GM12801 (cell line): ENCODE data around the gene ALDH1A1.

Source experiments
- TF ChIP-seq, protein P1 (sequence below): IDR thresholded peaks from one replicate; pipeline ENCODE4 v1.5.1; 2011; ENCODE audit warnings: control low read depth; ENCODE audit not compliant: insufficient read length; ENCODE audit errors: extremely low read depth

The ALDH1A1 gene

DNA sequence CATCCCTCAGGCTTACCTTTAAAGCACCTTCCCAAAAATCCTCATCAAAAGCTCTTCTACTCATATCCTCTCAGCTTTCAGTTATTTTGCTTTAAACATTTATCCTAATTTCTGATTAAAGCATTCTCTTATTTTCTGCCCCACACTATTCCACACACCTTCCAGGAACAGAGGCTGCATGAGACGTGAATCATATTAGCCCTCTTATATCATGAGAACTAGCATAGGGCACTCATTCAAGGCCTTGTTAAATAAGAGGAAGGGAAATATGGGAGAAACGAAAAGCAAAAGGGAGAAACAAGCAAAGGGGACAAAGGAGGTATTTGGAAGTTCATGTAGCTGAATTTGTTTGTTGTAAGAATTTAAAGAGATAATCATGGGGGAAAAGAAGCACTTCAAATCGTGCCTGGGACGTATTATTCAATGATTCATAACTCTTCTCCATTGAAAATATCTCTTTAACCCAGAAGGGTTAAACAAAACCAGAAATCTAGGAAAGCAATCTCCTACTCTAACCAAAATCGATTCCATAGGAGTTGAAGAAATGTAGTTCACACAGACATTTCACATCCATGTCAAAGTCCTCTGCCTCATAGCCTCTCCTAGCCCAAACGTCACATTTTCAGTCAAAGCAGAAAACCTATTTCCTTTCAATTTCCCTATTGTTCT, 4.1 kb downstream of the ALDH1A1 start:
- TF ChIP-seq, protein P1, sequence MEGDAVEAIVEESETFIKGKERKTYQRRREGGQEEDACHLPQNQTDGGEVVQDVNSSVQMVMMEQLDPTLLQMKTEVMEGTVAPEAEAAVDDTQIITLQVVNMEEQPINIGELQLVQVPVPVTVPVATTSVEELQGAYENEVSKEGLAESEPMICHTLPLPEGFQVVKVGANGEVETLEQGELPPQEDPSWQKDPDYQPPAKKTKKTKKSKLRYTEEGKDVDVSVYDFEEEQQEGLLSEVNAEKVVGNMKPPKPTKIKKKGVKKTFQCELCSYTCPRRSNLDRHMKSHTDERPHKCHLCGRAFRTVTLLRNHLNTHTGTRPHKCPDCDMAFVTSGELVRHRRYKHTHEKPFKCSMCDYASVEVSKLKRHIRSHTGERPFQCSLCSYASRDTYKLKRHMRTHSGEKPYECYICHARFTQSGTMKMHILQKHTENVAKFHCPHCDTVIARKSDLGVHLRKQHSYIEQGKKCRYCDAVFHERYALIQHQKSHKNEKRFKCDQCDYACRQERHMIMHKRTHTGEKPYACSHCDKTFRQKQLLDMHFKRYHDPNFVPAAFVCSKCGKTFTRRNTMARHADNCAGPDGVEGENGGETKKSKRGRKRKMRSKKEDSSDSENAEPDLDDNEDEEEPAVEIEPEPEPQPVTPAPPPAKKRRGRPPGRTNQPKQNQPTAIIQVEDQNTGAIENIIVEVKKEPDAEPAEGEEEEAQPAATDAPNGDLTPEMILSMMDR = no peak

DNA sequence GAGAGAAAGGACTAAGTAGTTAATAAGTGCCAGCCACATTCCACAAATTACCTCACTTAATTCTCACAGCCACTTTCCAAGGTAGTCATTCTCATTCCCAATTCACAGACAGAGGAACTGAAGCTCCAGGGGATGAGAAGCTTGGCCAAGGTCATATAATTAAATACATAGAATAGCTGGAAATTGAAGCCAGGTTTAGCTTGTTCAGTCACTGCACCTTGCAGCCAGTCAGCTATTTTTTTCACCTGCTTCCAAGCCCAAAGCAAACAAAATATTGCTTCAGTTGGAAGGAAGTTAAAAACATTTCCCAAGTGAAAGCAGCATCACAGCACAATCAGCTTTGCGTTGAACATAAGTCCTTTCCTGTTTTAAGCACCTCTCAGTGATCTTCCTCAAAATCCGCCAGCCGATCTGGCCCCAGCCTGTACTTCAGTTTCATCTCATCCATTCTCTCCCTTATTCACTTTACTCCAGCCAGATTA, 4.8 kb downstream of the ALDH1A1 start:
- TF ChIP-seq, protein P1 = no peak

DNA sequence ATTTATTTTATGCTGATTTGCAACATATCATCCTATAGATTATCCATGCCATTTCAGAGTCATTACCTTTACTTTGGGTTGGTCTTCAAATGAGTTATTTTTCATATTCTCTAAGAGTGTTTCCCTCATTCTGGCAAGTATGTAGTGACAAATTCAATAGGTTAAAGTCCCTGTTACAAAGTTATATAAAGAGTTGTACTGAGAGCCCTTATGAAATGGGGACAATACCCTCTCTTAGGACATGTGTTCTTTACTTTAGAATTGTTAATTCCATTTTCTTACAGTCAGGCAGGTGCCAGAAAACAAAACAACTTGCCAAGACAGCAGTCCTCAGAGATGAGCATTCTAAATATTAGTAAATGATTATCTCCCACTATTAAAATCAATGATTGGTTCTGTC, 6.0 kb downstream of the ALDH1A1 start:
- TF ChIP-seq, protein P1 = no peak

DNA sequence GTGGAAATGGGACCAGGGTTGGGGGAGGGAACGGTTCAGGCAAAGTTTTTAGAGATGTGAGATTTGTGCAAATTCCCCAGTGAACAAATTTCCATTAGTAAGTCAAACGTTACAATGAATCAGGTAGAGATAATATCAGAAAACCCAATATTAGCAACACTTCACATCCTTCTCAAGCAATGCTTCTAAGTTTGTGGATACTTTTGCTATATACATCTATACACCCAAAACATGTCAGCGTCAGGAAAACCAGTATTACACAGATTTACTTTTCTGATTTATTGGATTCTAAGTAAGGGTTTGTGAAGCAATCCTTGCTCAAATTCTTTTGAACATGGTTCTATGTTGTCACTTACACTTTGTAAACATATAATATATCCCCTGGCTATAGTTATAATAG, 6.5 kb downstream of the ALDH1A1 start:
- TF ChIP-seq, protein P1 = no peak

DNA sequence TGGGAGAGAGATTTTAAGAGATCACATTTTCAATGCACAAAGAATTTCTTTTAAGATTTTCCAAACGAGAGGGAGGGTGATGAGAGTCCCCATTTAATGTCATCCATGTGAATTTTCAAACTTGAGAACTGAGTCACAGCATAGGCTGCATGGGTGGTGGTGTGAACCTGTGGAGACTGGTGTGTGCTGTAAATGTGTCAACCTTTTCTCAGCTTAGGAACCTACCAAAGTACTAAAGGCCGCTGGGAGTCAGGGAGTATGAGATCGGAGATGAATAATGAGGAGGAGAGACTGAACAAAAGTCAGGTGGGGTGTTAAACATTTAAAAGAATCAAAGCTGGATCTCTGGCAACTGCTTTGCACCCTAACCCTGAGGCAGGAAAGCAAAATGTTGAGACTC, 7.5 kb downstream of the ALDH1A1 start:
- TF ChIP-seq, protein P1 = no peak

DNA sequence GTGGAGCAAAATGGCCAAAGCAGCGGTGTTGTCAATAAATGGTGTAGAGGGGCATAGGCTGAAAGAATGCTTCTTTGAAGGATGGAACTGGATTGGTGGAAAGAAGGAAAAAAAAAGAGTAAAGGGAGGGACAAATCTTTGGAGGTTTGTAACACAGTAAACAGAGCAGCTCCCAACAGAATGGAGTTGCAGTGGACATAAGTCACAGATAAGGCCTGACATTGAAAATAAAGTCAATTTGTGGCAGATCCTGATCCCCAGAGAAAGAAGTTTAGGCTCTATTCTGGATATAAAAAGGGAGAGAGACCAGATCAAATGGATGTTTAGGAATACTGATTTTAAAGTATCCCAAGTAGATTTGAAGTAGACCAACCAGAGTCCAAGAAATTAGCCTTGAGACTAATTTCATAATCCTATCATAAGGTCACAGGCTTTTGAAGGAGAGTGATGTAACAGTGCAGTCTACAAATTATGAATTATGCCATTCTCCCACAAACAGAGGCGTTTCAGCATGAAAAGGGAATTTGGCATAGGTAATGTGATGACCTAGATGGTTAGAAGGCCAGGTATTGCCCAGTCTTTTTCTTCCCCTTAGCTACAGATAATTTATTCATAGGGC, 8.9 kb downstream of the ALDH1A1 start:
- TF ChIP-seq, protein P1 = no peak

DNA sequence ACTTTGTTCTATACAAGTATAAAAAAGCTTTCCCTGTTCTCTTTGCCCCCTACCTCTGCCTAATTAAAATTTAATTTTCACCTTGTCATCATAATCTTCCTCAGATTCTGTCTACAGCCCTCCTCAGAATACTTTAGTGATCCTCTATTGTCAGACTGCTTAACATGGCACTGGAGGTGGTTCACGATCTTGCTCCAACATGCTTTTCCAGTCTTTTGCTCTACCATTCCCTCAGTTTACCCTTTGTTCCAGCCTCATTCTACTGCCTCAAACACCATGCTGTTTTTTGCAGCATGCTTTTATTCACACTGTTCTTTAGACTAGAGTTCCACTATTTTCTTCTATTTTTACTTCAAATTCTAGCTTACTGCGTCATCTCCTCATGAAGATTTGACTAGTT, 10.4 kb downstream of the ALDH1A1 start:
- TF ChIP-seq, protein P1 = no peak
